WTC11 (cell line): Measurements from ENCODE around the gene GTF2I. TPM values are rescaled to one million over a fixed set of nuclear protein-coding genes. Genes with fewer than 3 reads are reported as not detected.

ENCODE experiments used
- ATAC-seq: fragments of 200-7000 bp; cut with Tn5 transposase; 2 replicates; pipeline ENCODE4 v1.10.0; 2021; ENCODE audit warnings: mild to moderate bottlenecking, moderate library complexity
- CTCF ChIA-PET: fragments of 300-600 bp; sonication (Branson Sonifier 250); formaldehyde crosslinking; loops from one replicate; lab custom pipeline; 2021; ENCODE audit warnings: antibody characterized with exemption; lab: Charles Lee
- POLR2A ChIA-PET: fragments of 350-600 bp; sonication (Branson Sonifier 250); formaldehyde crosslinking; loops from one replicate; lab custom pipeline; 2021; ENCODE audit warnings: antibody characterized with exemption; lab: Charles Lee
- DNase-seq: peaks from one replicate; pipeline ENCODE4 v3.0.0; 2021; ENCODE audit warnings: low spot score
- H3K27ac Mint-ChIP-seq: 2 replicates; pipeline ENCODE4 v1.8.0; 2021; ENCODE audit warnings: mixed read lengths
- H3K27me3 Mint-ChIP-seq: 2 replicates; pipeline ENCODE4 v1.8.0; 2021; ENCODE audit warnings: low read depth, mild to moderate bottlenecking, moderate library complexity, mixed read lengths
- H3K36me3 Mint-ChIP-seq: 2 replicates; pipeline ENCODE4 v1.8.0; 2021; ENCODE audit warnings: mixed read lengths
- H3K4me1 Mint-ChIP-seq: 2 replicates; pipeline ENCODE4 v1.8.0; 2022; ENCODE audit warnings: mixed read lengths
- H3K4me3 Mint-ChIP-seq: 2 replicates; pipeline ENCODE4 v1.8.0; 2021; ENCODE audit warnings: mild to moderate bottlenecking, moderate library complexity, mixed read lengths
- H3K9me3 Mint-ChIP-seq: 2 replicates; pipeline ENCODE4 v1.8.0; 2021; ENCODE audit warnings: mixed read lengths
- ARID4B ChIP-seq: sonication (generic); formaldehyde crosslinking; IDR thresholded peaks from 2 replicates; pipeline ENCODE4 v1.8.0; 2023; ENCODE audit warnings: missing genetic modification reagents, mild to moderate bottlenecking, borderline replicate concordance
- CREM ChIP-seq: sonication (generic); formaldehyde crosslinking; IDR thresholded peaks from 2 replicates; pipeline ENCODE4 v1.8.1; 2022; ENCODE audit warnings: mild to moderate bottlenecking, missing genetic modification reagents, moderate library complexity
- E2F4 ChIP-seq: sonication (generic); formaldehyde crosslinking; IDR thresholded peaks from 2 replicates; pipeline ENCODE4 v1.8.1; 2022; ENCODE audit warnings: low read depth, mild to moderate bottlenecking, moderate library complexity, missing genetic modification reagents, borderline replicate concordance
- HMGA2 ChIP-seq: fragments of 250-450 bp; sonication (Bioruptor Pico); IDR thresholded peaks from 2 replicates; pipeline ENCODE4 v1.4.0; 2021; ENCODE audit warnings: mild to moderate bottlenecking, moderate library complexity
- IRF1 ChIP-seq: sonication (generic); formaldehyde crosslinking; IDR thresholded peaks from 2 replicates; pipeline ENCODE4 v1.8.0; 2023; ENCODE audit warnings: missing genetic modification reagents
- JAZF1 ChIP-seq: fragments of 250-450 bp; sonication (Bioruptor Pico); IDR thresholded peaks from 2 replicates; pipeline ENCODE4 v1.9.0; 2021; ENCODE audit warnings: moderate library complexity, mild to moderate bottlenecking, inconsistent platforms
- NFATC4 ChIP-seq: fragments of 250-450 bp; sonication (Bioruptor Pico); IDR thresholded peaks from 2 replicates; pipeline ENCODE4 v1.9.0; 2021; ENCODE audit warnings: mild to moderate bottlenecking
- NFYB ChIP-seq: sonication (generic); formaldehyde crosslinking; conservative IDR thresholded peaks from 2 replicates; pipeline ENCODE4 v1.8.0; 2022; ENCODE audit warnings: low read depth, missing genetic modification reagents
- NR1H2 ChIP-seq: sonication (generic); formaldehyde crosslinking; IDR thresholded peaks from 2 replicates; pipeline ENCODE4 v1.9.0; 2021; ENCODE audit warnings: mild to moderate bottlenecking, moderate library complexity, missing genetic modification reagents
- TP53 ChIP-seq: sonication (generic); formaldehyde crosslinking; IDR thresholded peaks from 2 replicates; pipeline ENCODE4 v1.8.1; 2023; ENCODE audit warnings: mild to moderate bottlenecking, missing genetic modification reagents
- ZNF219 ChIP-seq: sonication (generic); formaldehyde crosslinking; IDR thresholded peaks from 2 replicates; pipeline ENCODE4 v1.8.0; 2023; ENCODE audit warnings: missing genetic modification reagents, mild to moderate bottlenecking, borderline replicate concordance
- ZNF263 ChIP-seq: sonication (generic); formaldehyde crosslinking; IDR thresholded peaks from 2 replicates; pipeline ENCODE4 v1.8.1; 2022; ENCODE audit warnings: low read depth, mild to moderate bottlenecking, moderate library complexity, missing genetic modification reagents
- total RNA-seq: library from RNA; stranded (reverse); gene quantifications from 3 replicates; pipeline ENCODE4 v1.2.3, GENCODE V29; 2021
- TF ChIP-seq, protein P1 (sequence below): sonication (generic); formaldehyde crosslinking; IDR thresholded peaks from 2 replicates; pipeline ENCODE4 v1.8.0; 2022; ENCODE audit warnings: mild to moderate bottlenecking, missing genetic modification reagents
- TF ChIP-seq, protein P2 (sequence below): fragments of 250-450 bp; sonication (Bioruptor Pico); IDR thresholded peaks from 2 replicates; pipeline ENCODE4 v2.1.2; 2022; ENCODE audit warnings: mild to moderate bottlenecking, moderate library complexity
- TF ChIP-seq, protein P3 (sequence below): fragments of 250-450 bp; sonication (Bioruptor Pico); conservative IDR thresholded peaks from 2 replicates; pipeline ENCODE4 v1.9.0; 2021; ENCODE audit warnings: mild to moderate bottlenecking
- TF ChIP-seq, protein P4 (sequence below): sonication (generic); formaldehyde crosslinking; IDR thresholded peaks from 2 replicates; pipeline ENCODE4 v1.8.1; 2022; ENCODE audit warnings: mild to moderate bottlenecking, missing genetic modification reagents, moderate library complexity, borderline replicate concordance

Gene GTF2I
- total RNA-seq, 1 experiment from 2014 or later = 308 TPM

DNA sequence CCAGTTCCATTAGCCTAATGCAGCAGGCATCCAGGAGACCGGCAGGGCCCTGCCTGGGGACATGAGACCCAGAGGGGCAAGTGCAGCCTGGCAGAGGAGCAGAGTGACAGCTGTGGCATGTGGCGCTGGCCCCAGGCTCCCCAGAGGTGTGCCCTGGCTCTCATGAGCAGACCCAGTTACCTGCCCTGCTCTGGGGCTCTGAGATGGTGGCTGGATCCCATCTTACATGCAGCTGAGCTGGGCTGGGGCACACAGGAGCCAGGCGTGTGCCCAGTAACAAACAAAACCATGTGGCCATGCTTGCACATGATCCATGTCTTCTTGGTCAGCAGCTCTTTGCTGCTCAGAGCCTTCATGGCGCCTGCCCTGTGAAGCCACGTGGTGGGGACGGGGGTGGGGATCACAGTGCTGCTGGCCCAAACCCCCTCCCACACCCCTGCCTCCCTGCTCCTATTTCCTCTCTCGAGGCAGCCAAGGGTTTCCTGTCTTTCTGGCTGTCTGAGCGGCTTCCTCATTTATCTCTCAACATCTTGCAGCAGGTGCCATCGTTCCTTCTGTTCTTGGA, 40.3 kb upstream of the GTF2I start (continued):
- TF ChIP-seq, protein P1, sequence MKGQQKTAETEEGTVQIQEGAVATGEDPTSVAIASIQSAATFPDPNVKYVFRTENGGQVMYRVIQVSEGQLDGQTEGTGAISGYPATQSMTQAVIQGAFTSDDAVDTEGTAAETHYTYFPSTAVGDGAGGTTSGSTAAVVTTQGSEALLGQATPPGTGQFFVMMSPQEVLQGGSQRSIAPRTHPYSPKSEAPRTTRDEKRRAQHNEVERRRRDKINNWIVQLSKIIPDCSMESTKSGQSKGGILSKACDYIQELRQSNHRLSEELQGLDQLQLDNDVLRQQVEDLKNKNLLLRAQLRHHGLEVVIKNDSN (CRISPR knock-in tag) = peak; percentile 55; the same call in 1 of the 2 replicates

GRCh38 chr7:74619235-74619860, 38.2 kb upstream of the GTF2I start:
- ChIA-PET CTCF (interaction anchor here (0.6 to 1.0 kb wide), 3 partner anchors 13 to 100 kb away, joined by 3 to 4 read pairs (median 4); no protein-coding TSS in a partner anchor), POLR2A (no interaction called here)
- H3K27ac Mint-ChIP-seq = no peak overlapping the region
- ATAC-seq (peak; percentile 36), DNase-seq (no peak)
- TF ChIP-seq NR1H2 (CRISPR knock-in tag) = no peak
- no peak for TF ChIP-seq CREM (CRISPR knock-in tag)
- TF ChIP-seq, protein P2, sequence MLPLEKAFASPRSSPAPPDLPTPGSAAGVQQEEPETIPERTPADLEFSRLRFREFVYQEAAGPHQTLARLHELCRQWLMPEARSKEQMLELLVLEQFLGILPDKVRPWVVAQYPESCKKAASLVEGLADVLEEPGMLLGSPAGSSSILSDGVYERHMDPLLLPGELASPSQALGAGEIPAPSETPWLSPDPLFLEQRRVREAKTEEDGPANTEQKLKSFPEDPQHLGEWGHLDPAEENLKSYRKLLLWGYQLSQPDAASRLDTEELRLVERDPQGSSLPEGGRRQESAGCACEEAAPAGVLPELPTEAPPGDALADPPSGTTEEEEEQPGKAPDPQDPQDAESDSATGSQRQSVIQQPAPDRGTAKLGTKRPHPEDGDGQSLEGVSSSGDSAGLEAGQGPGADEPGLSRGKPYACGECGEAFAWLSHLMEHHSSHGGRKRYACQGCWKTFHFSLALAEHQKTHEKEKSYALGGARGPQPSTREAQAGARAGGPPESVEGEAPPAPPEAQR (CRISPR knock-in tag) = no peak
- TF ChIP-seq JAZF1 (CRISPR knock-in tag) = no peak
- no peak for TF ChIP-seq E2F4 (CRISPR knock-in tag)
- no peak for TF ChIP-seq ARID4B (CRISPR knock-in tag)
- TF ChIP-seq HMGA2 (CRISPR knock-in tag) = no peak
- no peak for TF ChIP-seq TP53 (CRISPR knock-in tag)
- no peak for TF ChIP-seq NFYB (CRISPR knock-in tag)
- TF ChIP-seq IRF1 = no peak
- no peak for TF ChIP-seq ZNF219 (CRISPR knock-in tag)
- TF ChIP-seq, protein P3, sequence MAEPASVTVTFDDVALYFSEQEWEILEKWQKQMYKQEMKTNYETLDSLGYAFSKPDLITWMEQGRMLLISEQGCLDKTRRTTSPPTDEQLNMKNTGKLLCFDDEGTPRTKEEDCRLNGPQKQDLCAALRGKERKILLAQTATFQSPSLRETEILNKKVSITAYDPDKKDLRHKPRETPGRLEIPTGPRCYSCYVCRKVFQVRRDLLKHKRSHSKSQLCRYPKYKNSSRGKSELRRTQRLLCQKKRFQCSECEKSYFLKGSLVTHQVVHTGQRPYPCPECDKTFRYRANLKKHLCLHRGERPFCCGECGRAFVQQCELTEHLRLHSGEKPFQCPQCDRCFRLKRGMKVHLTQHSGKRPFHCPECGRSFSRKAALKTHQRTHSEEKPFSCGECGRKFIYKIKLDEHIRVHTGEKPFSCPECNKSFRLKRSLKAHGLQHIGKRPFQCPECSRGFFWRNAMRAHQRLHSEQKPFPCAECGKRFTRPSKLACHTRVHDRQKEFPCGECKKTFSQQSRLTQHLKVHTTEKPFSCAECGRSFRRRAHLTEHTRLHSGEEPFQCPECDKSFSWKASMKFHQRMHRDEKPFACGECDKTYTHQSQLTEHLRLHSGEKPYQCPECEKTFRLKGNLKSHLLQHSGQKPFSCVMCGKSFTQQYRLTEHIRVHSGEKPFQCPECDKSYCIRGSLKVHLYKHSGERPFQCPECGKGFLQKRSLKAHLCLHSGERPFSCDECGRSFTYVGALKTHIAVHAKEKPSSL (CRISPR knock-in tag) = no peak
- no peak for TF ChIP-seq NFATC4 (CRISPR knock-in tag)
- no peak for TF ChIP-seq ZNF263
- TF ChIP-seq, protein P4, sequence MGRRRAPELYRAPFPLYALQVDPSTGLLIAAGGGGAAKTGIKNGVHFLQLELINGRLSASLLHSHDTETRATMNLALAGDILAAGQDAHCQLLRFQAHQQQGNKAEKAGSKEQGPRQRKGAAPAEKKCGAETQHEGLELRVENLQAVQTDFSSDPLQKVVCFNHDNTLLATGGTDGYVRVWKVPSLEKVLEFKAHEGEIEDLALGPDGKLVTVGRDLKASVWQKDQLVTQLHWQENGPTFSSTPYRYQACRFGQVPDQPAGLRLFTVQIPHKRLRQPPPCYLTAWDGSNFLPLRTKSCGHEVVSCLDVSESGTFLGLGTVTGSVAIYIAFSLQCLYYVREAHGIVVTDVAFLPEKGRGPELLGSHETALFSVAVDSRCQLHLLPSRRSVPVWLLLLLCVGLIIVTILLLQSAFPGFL = no peak
- no peaks in the 10 kb centered on the region for H3K36me3 Mint-ChIP-seq
- H3K4me1 Mint-ChIP-seq = peaks cover 19% of the 10 kb centered on the region
- H3K4me3 Mint-ChIP-seq = no peak overlapping the region
- H3K9me3 Mint-ChIP-seq = no peaks in the 10 kb centered on the region
- no peaks in the 10 kb centered on the region for H3K27me3 Mint-ChIP-seq
